HL-60/S4 treated with phorbol 12-myristate 13-acetate at 8.2 ng/mL for 4 days and 3 days (cell line): ENCODE results near the gene PLEK2.
"Not testable (repeated sequence)": the region's sequence is repeated elsewhere in the genome, so short reads cannot be mapped to it uniquely, and the experiment has no call there.

Experiments
- in situ Hi-C: fragments of 300-500 bp; cut with MboI; formaldehyde crosslinking; loops from 2 replicates; pipeline ENCODE4 v1.15.0; 2022; ENCODE audit warnings: low sequenced_read_pairs

Gene PLEK2

DNA sequence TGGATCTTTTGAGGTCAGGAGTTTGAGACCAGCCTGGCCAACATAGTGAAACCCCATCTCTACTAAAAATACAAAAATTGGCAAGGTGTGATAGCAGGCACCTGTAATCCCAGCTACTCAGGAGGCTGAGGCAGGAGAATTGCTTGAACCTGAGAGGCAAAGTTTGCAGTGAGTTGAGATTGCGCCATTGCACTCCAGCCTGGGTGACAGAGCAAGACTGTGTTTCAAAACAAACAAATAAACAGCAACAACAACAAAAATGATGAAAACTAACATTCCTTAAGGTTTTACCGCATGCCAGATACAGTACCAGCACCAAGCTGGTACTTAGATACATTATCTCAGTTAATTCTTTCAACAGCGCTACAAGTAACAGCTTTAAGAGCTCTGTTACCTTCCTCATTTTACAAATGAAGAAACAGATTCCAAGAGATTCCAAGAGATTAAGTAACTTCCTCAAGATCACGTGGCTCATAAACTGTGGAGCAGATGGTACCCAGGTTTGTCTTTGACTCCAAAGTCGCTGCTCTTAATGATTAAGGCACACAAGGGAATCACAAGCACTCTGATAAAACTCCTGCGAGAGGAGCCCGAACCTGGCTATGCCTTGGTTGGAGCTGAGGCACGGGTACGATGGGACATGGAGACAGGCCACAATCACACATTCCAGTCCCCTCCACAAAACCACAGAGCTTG lies 17.7 kb upstream of the PLEK2 start:
- in situ Hi-C loops: no loop called here

GRCh38 chr14:67428501-67429031 lies 16.6 kb upstream of the PLEK2 start:
- in situ Hi-C loops: no loop called here

- in situ Hi-C loops: no loop called here
Observed at GRCh38 chr14:67426983-67427606, 15.1 kb upstream of the PLEK2 start.

DNA sequence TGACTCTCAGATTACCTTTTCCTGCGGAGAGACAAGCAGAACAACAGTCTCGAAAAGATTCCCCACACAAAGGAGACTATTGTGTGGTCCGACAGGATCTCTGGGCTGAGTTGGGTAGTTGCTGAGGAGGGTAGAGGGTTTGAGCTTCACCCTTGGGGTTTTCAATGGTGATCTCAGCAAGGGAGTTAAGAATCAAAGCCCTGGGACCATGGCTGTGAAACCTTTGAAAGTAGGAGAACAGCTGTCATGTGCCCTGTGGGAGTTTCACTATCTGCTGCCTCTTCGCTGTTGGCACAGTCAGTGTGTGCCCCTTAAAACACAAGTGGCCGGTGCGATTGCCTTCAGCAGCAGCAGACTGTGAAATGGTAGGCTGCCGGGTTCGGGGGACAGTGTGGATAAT lies 14.2 kb upstream of the PLEK2 start:
- in situ Hi-C loops: no loop called here

DNA sequence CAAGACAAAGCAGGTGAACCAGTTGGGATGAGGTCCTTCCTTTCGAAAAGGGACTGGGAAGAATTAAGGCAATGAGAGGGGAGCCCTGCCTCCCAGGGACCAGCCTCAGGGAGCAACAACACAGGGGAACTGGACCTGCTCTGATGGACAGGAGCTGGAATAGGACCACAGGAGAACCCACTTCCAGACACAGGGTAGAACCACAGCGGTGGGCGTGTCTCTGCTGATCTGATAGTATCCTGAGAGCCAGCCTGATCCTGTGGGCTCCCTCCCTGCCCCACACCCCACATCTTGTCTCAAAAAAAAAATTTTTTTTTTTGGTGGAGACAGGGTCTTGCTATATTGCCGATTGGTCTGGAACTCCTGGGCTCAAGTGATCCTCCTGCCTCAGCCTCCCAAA lies 13.6 kb upstream of the PLEK2 start:
- in situ Hi-C loops: no loop called here

- in situ Hi-C loops: no loop called here
Observed at GRCh38 chr14:67424539-67424938, 12.6 kb upstream of the PLEK2 start.

DNA sequence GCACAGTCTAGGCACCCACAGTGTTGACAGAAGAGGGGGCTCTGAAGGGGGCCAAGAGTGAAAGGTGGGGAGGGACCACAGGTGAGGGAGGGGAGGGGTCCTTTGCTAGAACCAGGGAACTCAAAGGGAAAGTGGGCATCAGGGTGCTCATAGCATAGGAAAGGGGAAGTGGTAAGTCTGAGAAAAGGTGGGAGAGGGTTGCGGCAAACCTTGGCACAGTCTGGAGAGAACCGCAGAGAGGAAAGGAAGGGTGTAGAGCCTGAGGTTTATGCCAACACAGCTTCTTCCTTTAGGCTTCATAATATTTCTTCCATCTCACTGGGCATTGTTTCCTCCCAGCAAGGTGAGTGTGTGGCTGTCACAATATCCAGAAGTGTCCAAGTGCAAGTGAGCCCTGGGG lies 11.5 kb upstream of the PLEK2 start:
- in situ Hi-C loops: no loop called here

- in situ Hi-C loops: no loop called here
Observed at GRCh38 chr14:67421356-67422224, 9.6 kb upstream of the PLEK2 start.

- in situ Hi-C loops: no loop called here
Observed at GRCh38 chr14:67420102-67420739, 8.3 kb upstream of the PLEK2 start.

DNA sequence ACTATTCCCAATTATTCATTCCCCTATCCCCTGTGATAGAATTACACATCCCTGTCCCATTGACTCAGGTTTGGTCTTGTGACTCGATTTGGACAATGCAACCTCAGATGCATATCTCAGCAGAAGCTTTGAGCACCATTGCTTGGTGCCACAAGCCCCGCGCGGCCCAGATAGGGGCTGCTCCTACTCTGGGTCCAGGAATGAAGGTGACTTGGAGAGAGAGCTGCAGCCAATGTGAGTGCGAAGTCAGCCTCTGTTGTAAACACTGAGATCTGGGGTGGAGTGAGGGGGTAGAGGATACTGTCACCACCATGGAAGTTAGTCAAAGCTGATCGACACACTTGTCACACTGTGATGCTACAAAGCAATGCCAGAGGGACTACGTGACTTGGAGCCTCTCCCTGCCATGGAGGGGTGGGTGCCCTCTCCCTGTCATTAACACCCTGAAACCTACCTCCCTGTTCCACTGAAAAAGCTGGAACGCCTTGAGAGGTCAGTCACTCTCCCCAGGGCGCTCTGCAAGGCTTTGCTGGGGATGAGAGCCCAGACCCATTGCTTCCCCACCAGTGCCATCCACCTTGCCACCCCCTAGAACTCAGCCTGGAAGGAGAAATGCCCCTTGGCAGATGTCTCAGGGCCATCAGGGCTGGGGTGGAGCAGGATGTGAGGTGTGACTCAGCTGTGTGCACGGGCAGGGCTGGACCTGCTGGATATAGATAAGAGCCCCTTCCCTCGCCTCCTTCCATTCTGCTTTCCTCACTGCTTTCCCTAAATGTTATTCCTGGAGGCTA lies 6.6 kb upstream of the PLEK2 start:
- in situ Hi-C loops: no loop called here

DNA sequence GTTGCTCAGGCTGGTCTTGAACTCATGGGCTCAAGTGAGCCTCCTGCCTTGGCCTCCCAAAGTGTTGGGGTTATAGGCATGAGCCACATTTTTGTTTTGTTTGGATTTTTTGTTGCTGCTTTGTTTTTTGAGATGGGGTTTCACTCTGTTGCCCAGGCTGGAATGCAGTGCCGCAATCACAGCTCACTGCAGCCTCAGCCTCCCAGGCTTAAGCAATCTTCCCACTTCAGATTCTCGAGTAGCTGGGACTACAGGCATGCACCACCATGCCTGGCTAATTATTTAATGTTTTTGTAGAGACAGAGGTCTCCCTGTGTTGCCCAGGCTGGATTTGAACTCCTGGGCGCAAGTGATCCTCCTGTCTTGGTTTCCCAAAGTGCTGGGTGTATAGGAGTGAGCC lies 5.7 kb upstream of the PLEK2 start:
- in situ Hi-C loops: no loop called here

DNA sequence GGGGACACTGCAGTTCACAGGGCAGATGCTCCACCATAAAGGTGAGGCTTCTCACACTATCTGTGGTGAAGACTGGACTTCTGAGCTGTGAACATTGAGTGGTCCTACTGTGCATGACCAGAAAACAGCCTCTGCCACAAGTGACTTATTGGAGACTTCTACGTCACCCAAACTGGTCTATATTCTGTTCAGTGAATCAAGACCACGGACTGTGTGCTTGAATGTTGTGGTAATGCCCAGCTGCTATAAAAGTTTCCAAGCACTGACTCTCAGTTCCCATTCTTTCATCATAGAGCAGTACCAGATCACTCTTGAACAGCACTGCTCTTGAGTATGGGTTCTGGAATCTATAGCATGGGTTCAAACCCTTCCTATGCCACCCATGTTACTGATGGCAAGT lies 4.8 kb upstream of the PLEK2 start:
- in situ Hi-C loops: no loop called here

DNA sequence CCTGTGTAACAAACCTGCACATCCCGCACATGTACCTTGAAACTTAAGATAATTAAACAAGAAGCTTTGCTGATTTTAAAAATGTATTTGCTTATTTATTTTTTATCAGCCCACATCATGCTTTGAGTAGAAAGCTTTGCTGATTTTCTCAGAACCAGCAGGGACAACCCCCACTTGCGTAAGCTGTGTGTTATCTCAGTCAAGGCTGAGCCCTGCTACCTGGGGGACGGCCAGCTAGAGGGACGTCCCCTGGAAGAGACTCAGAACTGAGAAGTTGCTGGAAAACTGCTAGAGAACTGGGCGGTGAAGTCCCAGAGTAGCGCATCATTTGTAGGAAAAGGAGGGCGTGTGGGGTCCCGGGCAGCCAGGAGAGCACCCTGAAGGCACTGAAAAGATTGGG lies 4.1 kb upstream of the PLEK2 start:
- in situ Hi-C loops: no loop called here

DNA sequence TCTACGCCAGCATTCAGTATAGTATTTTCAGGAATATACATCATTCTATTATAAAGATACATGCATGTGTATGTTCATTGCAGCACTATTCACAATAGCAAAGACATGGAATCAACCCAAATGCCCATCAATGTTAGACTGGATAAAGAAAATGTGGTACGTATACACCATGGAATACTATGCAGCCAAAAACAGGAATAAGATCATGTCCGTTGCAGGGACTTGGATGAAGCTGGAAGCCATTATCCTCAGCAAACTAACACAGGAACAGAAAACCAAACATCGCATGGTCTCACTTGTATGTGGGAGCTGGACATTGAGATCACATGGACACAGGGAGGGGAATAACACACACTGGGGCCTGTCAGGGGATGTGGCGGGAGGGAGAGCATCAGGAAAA lies 3.6 kb upstream of the PLEK2 start:
- in situ Hi-C loops: not testable (repeated sequence)

GRCh38 chr14:67413806-67414769 lies 2.1 kb upstream of the PLEK2 start:
- in situ Hi-C loops: no loop called here

DNA sequence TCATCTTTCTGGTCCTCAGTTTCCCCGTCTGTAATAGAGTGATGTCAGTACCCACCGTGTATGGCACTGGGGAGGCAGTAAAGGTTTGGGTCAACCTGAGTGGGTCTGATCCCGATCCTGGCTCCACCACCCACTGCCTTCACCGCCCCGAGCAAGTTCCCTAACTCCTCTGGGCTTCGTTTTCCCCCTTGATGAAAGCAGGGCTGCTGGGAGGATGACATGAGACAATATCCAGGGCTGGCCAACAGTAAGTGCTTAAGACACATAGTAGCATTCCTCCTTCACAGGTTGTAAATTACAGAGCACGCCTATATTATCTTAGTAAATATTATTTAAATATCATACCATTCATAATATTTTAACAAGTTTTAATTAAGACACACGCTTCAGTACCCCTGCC lies 595 bp downstream of the PLEK2 start:
- in situ Hi-C loops: no loop called here

GRCh38 chr14:67410313-67410712 lies 1.7 kb downstream of the PLEK2 start:
- in situ Hi-C loops: no loop called here

- in situ Hi-C loops: no loop called here
Observed at GRCh38 chr14:67409461-67409860, 2.5 kb downstream of the PLEK2 start.

DNA sequence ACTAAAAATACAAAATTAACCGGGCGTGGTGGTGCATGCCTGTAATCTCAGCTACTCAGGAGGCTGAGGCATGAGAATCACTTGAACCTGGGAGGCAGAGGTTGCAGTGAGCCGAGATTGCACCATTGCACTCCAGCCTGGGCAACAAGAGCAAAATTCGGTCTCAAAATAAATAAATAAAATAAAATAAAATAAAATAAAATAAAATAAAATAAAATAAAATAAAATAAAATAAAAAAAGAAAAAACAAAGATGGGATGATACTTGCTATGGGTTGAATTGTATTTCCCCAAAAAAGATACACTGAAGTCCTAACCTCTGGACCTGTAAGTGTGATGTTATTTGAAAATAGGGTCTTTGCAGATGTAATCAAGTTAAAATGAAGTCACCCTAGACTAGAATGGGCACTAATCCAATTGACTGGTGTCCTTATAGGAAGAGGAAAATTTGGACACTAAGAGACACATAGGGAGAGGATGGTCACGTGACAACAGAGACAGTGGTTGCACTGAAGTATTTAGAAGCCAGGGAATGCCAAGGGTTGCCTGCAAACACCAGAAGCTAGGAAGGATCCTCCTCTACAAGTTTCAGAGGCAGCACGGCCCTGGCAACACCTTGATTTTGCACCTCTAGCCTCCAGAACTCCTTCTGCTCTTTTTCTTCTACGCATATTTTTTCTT lies 3.7 kb downstream of the PLEK2 start:
- in situ Hi-C loops: not testable (repeated sequence)
